HG03520 (cell line): ENCODE measurements around the gene COL23A1.

Source experiments
- ATAC-seq: cut with Tn5 transposase; IDR thresholded peaks from one replicate; pipeline ENCODE4 v1.9.1; 2021; ENCODE audit warnings: mild to moderate bottlenecking, moderate library complexity; ENCODE audit not compliant: unreplicated experiment

Gene COL23A1

DNA sequence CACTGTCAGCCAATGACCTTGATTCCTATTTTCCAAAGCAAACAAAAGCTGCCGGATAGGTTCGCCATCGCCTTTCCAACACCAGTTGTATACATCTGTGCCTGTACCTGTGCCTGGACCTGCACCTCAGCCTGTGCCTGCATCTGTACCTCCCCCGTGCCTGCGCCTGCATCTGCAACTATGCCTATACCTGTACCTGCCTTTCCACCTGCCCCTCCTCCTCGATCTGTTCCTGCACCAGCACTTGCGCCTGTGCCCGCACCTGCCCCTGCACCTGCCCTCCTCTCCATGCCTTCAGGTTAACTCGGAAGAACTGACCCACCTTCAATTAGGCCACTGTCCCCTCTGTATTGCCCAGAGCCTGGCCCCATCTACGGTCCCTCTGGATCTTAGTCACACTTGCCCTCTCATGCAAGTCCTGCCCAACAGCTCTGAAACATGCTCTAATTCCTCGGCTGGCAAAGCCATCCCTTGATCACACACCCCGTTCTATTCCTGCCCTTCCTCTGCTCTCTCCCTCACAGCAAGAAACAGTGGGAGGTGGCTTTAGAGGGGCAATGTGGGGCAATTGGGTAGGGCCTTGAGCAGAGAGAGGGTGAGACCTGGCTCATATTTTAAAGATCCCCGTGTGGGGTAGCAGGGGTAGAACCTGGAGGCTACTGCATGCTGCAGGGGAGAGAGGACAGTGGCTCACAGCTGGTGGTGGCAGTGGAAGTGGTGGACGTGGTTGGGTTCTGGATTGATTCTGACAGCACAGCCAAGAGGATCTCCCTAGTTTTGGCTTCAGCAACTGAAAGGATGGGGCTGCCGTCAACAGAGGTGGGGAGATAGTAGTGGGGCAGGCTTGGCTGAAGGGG, 298.0 kb downstream of the COL23A1 start:
- ATAC-seq = no peak

DNA sequence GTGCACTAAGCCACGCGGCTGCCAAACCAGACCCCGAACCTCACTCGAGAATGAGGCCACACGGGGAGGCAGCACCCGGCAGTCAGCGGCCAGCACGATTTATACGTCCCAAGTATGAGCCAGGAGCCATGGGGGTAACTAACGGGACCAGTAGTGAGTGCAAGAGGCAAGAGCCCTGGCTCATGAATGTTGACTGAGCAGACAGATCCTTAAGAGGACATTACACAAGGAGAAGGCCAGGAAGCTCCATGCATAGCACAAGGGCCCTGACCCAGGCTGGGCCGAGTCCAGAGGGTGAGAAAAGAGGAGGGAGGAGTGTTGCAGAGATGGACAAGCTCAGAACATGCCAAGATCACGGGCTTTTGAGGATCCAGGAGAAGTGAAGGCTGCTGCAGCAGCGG, 299.0 kb downstream of the COL23A1 start:
- no peak for ATAC-seq

DNA sequence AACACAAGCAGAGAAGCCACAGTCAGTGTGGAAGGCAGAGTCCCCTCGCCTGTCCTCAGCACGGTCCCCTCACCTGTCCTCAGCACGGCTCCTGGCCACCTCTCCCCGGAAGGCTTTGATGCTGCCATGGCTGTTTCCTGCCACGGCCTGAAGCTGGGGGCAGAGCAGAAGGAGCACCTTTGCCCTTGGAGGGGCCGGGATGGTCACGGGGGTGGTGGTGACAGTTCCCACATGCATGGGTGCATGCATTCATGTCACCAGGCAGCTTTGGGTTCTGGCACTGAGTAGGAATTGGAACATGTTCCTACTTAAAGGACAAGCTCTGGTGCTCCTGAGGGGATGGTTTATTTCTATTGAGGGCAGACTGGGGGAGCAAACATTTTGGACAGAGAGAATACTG, 299.8 kb downstream of the COL23A1 start:
- ATAC-seq = no peak

DNA sequence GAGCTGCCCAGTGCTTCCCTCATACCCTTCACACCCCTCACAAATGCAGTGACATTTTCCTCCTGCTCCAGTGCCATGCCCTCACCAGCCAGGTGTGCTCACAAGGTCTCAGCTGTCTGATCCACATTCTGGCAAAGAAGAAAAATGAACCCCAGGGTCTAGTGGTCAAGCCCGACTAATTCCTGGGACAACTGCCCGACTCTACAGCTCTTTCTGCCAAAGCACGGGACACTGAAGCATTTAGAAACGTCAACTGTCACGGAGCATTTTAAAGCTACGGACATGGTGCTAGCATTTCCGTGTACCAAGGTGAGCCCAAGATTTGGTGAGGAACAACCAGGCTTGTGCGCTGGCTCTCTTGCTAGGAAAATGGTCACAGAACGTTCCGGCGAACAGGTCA, 300.8 kb downstream of the COL23A1 start:
- no peak for ATAC-seq

DNA sequence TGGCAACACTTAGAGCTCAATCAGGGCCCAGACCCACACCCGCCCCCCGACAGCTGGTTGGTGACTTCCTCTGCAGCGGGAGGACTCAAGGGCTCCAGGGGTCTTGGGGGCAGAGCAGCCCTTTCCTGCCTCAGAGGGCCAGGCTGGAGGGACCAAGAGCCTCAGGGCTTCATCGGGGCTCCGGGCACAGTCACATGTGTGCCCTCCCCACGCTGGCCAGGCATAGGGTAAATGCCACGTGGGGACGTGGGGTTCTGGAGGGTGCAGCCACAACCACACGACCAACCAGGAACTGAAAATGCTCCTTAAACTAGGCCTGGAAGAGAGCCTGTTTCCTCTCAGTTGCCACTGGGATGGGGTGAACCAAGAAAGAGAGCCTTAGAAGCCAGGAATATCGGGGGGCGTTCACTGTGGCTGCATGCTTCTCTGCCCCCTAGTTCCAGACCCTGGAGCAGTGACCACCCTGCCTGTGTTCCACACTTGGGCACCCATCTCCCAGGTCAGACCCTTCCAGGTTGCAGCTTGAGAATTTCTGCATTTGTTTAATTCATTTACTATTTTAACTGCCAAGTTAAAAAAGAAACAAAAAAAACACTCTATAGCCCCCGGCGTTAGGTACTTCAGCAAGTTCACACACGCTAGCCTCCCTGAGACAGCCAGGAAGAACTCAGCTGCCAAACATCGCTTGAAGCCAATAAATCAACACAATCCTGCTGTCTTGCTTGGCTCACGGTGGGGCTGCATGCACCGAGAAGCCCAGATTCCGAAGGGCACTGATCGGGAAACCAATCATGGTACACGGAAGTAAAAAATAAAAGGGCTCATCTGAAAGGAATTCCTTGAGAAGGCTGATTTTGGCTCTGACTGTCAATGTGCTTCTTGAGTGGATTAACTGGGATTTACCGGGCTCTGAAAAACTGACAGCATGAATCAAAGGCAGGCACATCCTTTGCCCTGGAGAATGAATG, 301.5 kb downstream of the COL23A1 start:
- no peak for ATAC-seq

DNA sequence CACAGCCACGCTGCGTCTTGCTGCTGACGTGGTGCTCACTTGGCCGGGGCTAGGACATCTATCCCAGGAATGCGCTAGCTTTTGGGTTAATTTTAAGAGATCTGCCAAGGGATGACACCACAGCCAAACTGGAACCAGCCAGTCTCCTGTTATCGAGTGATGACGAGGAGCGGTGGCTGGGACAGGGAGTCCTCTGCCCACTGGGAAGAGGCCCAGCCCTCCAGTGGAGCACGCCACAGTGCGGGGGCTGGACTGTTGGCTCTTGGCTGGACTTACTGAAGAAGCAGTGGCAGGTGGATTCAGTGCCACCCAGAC, 302.4 kb downstream of the COL23A1 start:
- ATAC-seq = no peak

DNA sequence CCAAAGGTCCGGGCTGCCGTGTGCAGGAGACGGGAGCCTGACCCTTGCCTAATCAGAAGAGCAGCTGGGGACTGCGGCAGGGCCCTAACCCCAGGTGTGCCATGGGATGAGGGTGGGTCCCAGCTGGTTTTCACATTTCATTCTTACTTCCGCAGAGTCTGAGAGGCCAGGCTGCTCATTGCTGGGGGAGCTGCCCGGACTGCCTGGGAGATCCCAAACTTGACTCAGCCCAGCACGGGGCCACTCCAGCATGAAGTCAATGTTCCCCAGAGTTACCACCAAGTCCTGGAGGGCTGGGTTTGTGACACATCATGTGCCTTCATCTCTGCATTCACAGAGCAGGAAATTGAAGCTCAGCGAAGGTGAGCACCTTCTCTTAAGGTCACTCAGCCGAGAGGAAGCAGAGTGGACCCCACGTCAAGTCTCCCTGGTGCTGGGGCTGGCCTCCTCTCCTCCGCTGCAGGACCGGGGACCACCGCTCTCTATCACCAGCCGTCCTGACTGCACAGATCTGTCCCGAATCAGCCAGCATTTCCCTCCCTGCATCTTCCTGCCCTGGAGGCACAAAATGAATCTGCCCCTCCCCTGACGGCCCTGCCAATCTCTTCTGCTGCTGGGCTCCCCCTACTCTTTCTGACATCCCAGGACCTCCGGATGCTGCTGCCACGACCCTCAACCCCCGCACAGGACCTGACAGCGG, 303.0 kb downstream of the COL23A1 start:
- ATAC-seq = no peak

DNA sequence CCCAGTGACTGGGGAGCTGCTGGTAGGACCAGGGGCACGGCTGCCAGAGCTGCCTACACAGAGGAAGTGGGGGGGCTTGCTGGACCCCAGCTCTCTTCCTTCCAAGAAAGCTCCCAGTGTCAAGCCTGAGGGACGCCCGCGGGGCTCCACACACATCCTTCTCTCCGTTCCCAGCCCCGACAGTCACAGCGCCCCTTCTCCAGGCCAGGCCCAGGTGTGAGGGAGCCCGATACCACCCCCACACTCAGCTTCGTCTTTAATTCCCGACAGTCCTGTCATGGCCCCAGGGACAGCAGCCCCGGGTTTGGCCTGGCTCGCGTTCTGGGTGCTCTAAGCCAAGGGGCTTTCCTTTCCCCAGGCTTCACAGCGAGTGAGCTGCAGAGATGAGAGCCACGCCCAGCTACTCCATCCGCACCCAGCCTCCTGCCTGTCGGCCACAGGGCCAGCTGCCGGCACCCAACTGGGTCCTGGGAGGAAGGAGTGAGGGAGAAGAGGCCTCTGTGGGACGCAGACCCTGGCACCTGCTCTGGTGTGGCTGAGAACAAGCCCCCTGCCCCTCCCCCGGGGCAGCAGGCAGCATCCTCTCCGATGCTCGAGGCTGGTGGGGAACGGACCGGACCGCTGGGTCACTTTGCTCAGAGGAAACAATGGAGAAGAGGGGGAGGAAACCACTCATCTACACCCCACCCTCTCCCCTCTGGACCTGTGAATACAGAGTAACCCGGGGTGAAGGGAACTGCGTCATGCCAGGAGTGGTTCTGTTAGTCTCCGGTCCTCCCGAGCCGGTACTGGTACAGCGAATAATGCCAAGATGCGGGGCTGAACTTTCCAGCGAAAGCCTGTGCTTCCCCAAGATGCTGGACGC, 303.7 kb downstream of the COL23A1 start:
- ATAC-seq = no peak

DNA sequence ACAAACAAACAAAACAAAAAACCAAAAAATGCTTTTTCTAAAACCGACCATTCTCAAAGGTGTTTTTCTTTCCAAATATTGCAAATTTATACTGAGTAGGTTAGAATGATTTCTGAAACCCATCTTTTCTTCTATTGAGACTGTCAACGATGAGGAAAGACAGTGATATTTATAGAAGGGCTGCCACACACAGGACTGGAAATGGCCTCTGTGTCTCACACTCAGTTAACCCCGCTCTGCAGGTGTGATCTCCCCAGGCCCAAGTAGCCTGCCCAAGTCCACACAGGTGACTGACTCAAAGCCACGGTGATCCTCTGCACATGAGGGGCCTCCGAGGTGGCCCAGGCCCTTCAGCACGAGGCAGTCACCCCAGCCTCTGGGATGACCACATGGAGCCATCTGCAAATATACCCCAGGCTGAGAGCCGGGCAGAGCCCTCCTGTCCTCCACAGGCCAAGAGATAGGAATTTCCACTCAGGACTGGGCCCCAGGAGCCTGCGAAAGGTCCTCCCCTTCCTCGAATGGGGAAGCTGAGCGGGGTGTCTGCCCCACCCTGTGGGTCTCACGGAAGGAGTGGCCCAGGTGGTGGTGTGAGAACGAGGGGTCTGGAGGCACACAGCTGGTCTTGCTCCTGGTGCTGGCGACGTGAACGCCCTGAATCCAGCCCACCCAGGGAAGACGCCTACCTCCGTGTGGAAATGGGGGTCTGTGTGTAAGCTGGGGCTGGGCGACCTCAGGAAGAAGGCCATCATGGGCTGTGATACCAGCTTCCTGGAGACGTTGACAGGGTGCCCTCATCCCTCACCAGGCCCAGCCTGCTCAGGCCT, 304.6 kb downstream of the COL23A1 start:
- no peak for ATAC-seq

DNA sequence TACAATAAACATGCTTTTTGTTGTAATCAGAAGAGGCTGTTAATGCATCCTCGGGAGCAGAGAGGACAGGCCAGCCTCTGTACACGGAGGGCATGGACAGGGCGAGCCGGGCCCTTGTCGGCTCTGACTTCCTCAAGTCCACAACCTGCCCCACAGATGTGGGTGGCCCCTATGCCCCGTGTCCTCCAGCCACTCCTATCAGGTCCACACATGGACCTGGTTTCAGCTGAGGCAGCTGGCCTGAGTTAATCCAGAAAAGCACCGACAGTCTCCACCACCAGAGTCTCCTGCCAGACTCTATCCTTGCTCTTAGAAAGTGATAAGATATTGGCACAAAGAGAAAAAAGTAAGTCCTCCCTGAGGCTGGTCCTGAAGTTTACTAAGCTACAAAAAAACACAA, 305.2 kb downstream of the COL23A1 start:
- ATAC-seq = no peak

DNA sequence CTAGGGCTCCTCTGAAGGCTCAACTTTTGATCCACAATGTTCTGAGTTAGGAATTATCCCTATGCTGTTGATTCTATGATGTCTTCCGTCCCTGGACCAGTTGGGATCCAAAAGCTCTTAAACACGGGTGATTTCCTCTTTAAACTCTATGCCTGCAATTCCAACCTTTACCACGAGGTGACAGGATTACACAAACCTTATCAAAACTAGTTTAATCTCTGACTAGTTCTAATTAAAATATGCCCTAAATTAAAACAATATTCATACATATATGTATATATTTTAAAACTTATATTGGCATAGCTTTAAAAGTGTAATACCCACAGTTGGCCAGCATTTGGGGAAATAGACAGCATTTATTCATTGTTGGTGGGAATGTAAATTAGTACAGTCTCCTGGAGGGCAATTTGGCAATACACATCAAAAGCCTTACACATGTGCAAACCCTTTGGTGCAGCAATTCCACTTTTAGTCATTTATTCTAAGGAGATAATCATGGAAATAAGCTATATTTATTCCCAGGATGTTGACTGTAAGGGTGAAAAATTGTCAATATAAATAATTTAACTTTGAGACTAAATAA, 306.0 kb downstream of the COL23A1 start:
- no peak for ATAC-seq

DNA sequence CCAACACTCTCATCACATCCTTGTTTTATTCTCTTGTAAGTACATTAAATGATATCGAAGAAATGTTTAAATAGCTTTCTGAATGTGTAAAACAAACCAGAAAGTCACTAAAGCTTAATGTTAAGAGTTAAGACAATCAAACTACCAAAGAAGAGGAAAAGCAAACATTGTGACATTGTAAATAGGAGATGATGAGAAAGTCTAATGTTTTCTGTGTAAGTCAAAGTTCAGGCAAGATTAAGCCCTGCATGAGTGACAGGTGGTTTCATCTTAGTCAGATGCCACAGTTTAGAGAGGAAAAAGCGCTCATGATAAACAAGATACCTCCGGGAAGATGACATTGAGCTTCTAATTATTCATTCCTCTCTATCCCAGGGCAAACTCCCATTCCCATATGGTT, 306.7 kb downstream of the COL23A1 start:
- ATAC-seq = no peak

DNA sequence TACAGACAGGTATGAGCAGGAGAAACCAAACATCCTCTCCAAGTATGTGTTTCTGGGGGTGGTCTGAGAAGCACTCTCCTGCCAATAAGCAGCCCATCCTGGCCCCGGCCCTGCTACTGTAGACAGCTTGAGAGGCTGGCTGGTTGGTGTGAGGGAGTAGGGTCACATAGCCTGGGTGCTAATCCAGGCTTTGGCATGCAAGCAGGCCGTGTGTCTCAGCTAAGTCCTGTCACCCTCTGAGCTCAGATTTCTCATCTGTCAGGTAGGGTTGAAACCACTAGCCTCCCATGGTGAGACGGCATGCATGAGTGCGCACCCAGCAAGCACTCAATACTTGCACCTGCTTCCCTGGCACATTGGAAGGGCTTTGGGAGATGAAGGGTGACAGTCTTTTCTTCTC, 307.8 kb downstream of the COL23A1 start:
- no peak for ATAC-seq

DNA sequence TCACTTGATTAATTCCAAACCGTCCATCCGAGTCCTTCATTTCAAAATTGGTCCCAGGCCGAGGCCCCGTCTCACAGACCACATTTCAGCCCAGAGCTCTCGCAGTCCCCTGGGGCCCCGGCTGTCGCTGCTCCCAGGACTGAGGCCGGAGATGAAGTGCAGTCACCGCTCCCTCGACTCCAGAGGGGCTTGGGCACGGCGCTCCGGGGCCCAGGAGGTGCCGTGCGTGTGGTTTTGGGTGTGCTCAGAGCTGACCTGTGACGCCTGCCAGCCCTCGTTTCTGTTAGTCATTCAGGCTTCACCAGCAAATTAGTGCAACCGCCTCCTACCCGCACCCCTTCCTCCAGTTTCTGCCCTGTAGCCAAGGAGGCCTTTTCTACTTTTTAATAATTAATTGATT, 308.9 kb downstream of the COL23A1 start:
- no peak for ATAC-seq

DNA sequence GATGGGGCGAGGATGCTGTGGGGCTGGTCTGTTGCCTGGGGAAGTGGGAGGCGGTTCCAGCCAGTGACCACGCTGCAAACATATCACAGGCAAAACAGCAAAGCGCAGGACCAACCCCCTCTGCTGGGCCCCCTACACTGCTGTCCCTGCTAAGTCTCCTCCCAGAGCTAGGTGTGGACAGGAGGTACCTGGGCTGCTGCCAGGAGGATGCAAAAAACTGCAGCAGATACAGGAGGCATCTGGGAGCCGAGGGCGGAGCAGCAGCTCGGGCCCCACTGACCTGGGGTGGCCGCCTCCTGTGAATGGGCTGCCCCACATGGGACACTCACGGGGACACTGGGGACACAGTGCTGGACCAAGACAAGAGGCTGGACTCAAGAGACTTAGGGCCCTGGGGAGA, 309.6 kb downstream of the COL23A1 start:
- no peak for ATAC-seq

DNA sequence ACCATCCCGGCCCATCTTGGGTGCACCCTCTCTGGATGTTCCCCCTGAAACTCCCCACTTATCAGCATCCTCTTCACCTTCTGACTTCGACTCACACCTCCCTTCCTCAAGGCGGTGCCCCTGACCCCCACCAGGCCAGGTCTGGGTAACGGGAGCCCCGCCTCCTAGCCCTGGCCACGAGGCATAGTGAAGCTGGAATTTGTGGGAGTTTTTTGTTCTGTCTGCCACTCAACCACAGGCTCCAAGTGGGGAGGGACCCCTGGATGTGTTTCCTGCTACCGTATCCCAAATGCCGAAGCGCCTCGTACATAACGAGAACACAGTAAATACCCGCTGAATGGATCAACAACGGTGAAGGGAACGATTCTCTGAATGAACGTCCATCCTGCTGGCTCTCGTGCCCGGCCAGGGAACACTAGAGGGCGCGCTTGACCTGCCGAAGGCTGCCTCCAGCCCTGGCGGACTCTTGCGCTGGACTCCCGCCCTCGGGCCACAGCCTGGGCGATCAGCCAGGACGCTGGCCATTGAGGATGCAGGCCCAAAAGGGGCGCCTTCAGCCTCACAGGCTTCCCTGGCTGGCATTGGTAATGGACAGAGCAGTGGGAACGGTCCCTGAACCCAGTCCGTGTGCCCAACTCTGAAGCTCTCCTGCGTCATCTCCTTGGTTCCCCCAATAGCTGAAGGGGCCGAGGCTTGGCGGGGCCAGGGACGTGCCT, 310.3 kb downstream of the COL23A1 start:
- ATAC-seq = no peak

DNA sequence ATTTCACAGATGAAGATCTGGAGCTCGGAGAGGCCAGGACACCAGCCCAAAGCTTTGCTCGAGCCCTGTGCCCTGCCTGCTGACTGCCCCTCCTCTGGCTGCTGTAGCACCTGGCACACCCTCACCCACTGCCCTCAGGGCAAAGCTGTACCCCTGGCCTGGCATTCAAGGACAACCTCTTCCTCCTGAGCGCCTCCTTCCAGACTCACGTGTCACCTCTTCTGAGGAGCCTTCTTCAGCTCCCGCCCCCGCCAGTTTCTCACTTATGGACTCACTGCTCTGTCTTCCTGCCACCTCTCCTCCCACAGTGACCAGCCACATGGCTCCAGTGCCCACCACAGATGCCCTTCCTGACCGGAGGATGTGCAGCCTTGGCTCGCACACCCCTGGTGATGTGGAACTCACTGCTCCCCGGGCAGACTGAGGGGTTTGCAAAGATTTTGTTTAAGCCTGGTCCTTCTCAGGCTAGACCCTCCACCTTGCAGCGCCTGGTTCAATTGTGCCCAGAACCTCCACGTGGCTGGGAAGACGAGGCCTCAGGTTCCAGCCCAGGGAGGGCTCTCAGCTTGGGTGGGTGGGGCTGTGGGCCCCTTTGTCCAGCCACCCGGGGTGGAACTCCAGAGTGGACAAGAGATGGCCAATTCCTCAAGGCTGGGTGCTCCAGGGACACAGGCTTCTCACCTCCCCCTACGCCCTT, 311.0 kb downstream of the COL23A1 start:
- ATAC-seq = no peak
